ENCODE measurements around the gene BZW2.
"Not testable (repeated sequence)": the region's sequence is repeated elsewhere in the genome, so short reads cannot be mapped to it uniquely, and the experiment has no call there.

BZW2 gene

GRCh38 chr7:16646472-16647072, 591 bp downstream of the BZW2 start:
- no peak for DNase-seq

GRCh38 chr7:16647435-16647960, 1.5 kb downstream of the BZW2 start:
- DNase-seq = no peak

GRCh38 chr7:16648551-16648950, 2.6 kb downstream of the BZW2 start:
- DNase-seq = no peak

- no peak for DNase-seq
Measured at GRCh38 chr7:16649196-16649595, 3.2 kb downstream of the BZW2 start.

- no peak for DNase-seq
Measured at GRCh38 chr7:16650266-16650665, 4.3 kb downstream of the BZW2 start.

- no peak for DNase-seq
Measured at GRCh38 chr7:16651396-16652239, 5.6 kb downstream of the BZW2 start.

GRCh38 chr7:16652240-16652583, 6.2 kb downstream of the BZW2 start:
- no peak for DNase-seq

- no peak for DNase-seq
Measured at GRCh38 chr7:16652888-16653287, 6.9 kb downstream of the BZW2 start.

- no peak for DNase-seq
Measured at GRCh38 chr7:16655394-16655793, 9.4 kb downstream of the BZW2 start.

- DNase-seq = no peak
Measured at GRCh38 chr7:16656141-16656540, 10.2 kb downstream of the BZW2 start.

GRCh38 chr7:16657656-16658279, 11.8 kb downstream of the BZW2 start:
- no peak for DNase-seq

GRCh38 chr7:16659854-16660497, 14.0 kb downstream of the BZW2 start:
- DNase-seq = not testable (repeated sequence)

GRCh38 chr7:16660702-16661464, 14.9 kb downstream of the BZW2 start:
- no peak for DNase-seq

- no peak for DNase-seq
Measured at GRCh38 chr7:16661924-16662323, 15.9 kb downstream of the BZW2 start.

- DNase-seq = no peak
Measured at GRCh38 chr7:16667355-16667754, 21.4 kb downstream of the BZW2 start.

GRCh38 chr7:16668049-16668858, 22.3 kb downstream of the BZW2 start:
- no peak for DNase-seq

- DNase-seq = no peak
Measured at GRCh38 chr7:16668978-16669377, 23.0 kb downstream of the BZW2 start.

- DNase-seq = no peak
Measured at GRCh38 chr7:16669581-16669980, 23.6 kb downstream of the BZW2 start.

GRCh38 chr7:16670021-16670420, 24.0 kb downstream of the BZW2 start:
- DNase-seq = no peak

- DNase-seq = no peak
Measured at GRCh38 chr7:16670731-16671344, 24.9 kb downstream of the BZW2 start.

GRCh38 chr7:16671811-16672210, 25.8 kb downstream of the BZW2 start:
- no peak for DNase-seq
